Stimulated activated CD4-positive, alpha-beta T cell treated with anti-CD3 and anti-CD28 coated beads, Interleukin-1b, Interleukin-23, amount 100 ng/mL, for 4 hours (primary cell): ENCODE results near the gene TRIP6.
"Not testable (repeated sequence)": the region's sequence is repeated elsewhere in the genome, so short reads cannot be mapped to it uniquely, and the experiment has no call there.

Experiments
- DNase-seq, 2 donors: peaks; one replicate each; pipeline ENCODE4 v3.0.0-alpha.2; 2020; ENCODE audit warnings: low read depth in 2 of 2

Gene TRIP6

GRCh38 chr7:100837099-100837836, 29.9 kb upstream of the TRIP6 start:
- DNase-seq, result peak; percentile 72

- no peak for DNase-seq
Measured at GRCh38 chr7:100839361-100839760, 27.8 kb upstream of the TRIP6 start.

- no peak for DNase-seq
Measured at GRCh38 chr7:100840470-100841100, 26.6 kb upstream of the TRIP6 start.

GRCh38 chr7:100847360-100847759, 19.8 kb upstream of the TRIP6 start:
- DNase-seq, result no peak

- DNase-seq, result peak; percentile 71 to 85
Measured at GRCh38 chr7:100852048-100852872, 14.9 kb upstream of the TRIP6 start, which contains the start of gene SLC12A9. Gene SLC12A9, plus strand, starts transcription at chr7:100852713. Its CDS starts 1,485 bp downstream, at chr7:100854198.

- no peak for DNase-seq
Measured at GRCh38 chr7:100854146-100854895, 12.9 kb upstream of the TRIP6 start.

- DNase-seq, result not testable (repeated sequence)
Measured at GRCh38 chr7:100854899-100855298, 12.3 kb upstream of the TRIP6 start.

- DNase-seq, result no peak
Measured at GRCh38 chr7:100855515-100855914, 11.7 kb upstream of the TRIP6 start.

GRCh38 chr7:100856871-100857282, 10.3 kb upstream of the TRIP6 start:
- no peak for DNase-seq

GRCh38 chr7:100859856-100860255, 7.3 kb upstream of the TRIP6 start:
- DNase-seq, result no peak

GRCh38 chr7:100860702-100861615, 6.2 kb upstream of the TRIP6 start:
- no peak for DNase-seq

- no peak for DNase-seq
Measured at GRCh38 chr7:100861616-100861985, 5.6 kb upstream of the TRIP6 start.

GRCh38 chr7:100863406-100863950, 3.7 kb upstream of the TRIP6 start:
- DNase-seq, result no peak

- DNase-seq, result no peak
Measured at GRCh38 chr7:100864263-100864845, 2.8 kb upstream of the TRIP6 start.

- DNase-seq, result no peak
Measured at GRCh38 chr7:100865372-100865911, 1.7 kb upstream of the TRIP6 start.

GRCh38 chr7:100865938-100866728, 1.1 kb upstream of the TRIP6 start:
- DNase-seq, result no peak

- DNase-seq, result no peak
Measured at GRCh38 chr7:100866729-100867039, 503 bp upstream of the TRIP6 start.

GRCh38 chr7:100867776-100868485, 744 bp downstream of the TRIP6 start:
- DNase-seq, result no peak
